Activated T-helper 1 cell treated with anti-CD3 and anti-CD28 coated beads, Interleukin-12 subunit alpha, Interleukin-12 subunit beta, Interleukin-2, Interleukin-4 antibody, amounts not matched to agents 30 ng/mL and 10 ng/mL and 1 ng/mL, durations not matched to agents 14 hours and 24 hours and 36 hours (primary cell): ENCODE data around the gene YWHAG. TPM values are rescaled to one million over a fixed set of nuclear protein-coding genes. Genes with fewer than 3 reads are reported as not detected.
"Not testable (repeated sequence)": the region's sequence is repeated elsewhere in the genome, so short reads cannot be mapped to it uniquely, and the experiment has no call there.

ENCODE experiments used
- DNase-seq: peaks from one replicate; pipeline ENCODE4 v3.0.0; 2021; ENCODE audit warnings: low spot score
- H3K27ac Mint-ChIP-seq: one replicate; pipeline ENCODE4 v1.8.0; 2021; ENCODE audit warnings: mild to moderate bottlenecking, mixed read lengths
- H3K27me3 Mint-ChIP-seq: one replicate; pipeline ENCODE4 v1.8.0; 2022; ENCODE audit warnings: mild to moderate bottlenecking, moderate library complexity, mixed read lengths; ENCODE audit not compliant: insufficient read depth
- H3K36me3 Mint-ChIP-seq: one replicate; pipeline ENCODE4 v1.8.0; 2021; ENCODE audit warnings: low read depth, mixed read lengths
- H3K4me1 Mint-ChIP-seq: one replicate; pipeline ENCODE4 v1.8.0; 2021; ENCODE audit warnings: low read depth, mixed read lengths
- H3K4me3 Mint-ChIP-seq: one replicate; pipeline ENCODE4 v1.8.0; 2021; ENCODE audit warnings: mild to moderate bottlenecking, moderate library complexity, mixed read lengths
- H3K9me3 Mint-ChIP-seq: one replicate; pipeline ENCODE4 v1.8.0; 2021; ENCODE audit warnings: mixed read lengths
- intact Hi-C: fragments of 100-400 bp; cut with micrococcal nuclease; formaldehyde crosslinking; loops from one replicate; pipeline ENCODE4 v1.15.1; 2024
- total RNA-seq: library from RNA; stranded (reverse); gene quantifications from 2 replicates; pipeline ENCODE4 v1.2.3, GENCODE V29; 2022

YWHAG gene
- 165 and 167 TPM in 2 replicates for total RNA-seq

GRCh38 chr7:76358481-76359110 is at the start of gene YWHAG:
YWHAG (minus strand) TSS chr7:76358991; CDS start chr7:76358808, 183 bp downstream.
- H3K9me3 Mint-ChIP-seq = no peaks in the 10 kb centered on the region
- H3K4me3 Mint-ChIP-seq = peak within 1 kb of the TSS; percentile 96
- DNase-seq = peak; percentile 82
- intact Hi-C loops = loop anchor here (1.0 to 10.0 kb wide), 7 partner anchors 35 to 1178 kb away; partner anchors contain the start of gene PTPN12
- peak within 1 kb of the TSS; percentile 96 for H3K27ac Mint-ChIP-seq
- no peaks in the 10 kb centered on the region for H3K27me3 Mint-ChIP-seq
- peaks cover 42% of the 10 kb centered on the region for H3K4me1 Mint-ChIP-seq
- H3K36me3 Mint-ChIP-seq = peaks cover 32% of the 10 kb centered on the region

- intact Hi-C loops = no loop called here
Measured at GRCh38 chr7:76408121-76408560, 49.4 kb upstream of the YWHAG start.

GRCh38 chr7:76407718-76408117 is 48.9 kb upstream of the YWHAG start:
- Mint-ChIP-seq H3K4me1 (peaks cover 7% of the 10 kb centered on the region), H3K4me3 (no peak overlapping the region), H3K36me3 (no peaks in the 10 kb centered on the region), H3K27ac (no peak overlapping the region), H3K9me3 (no peaks in the 10 kb centered on the region), H3K27me3 (peaks cover 4% of the 10 kb centered on the region)
- intact Hi-C loops = no loop called here
- no peak for DNase-seq

More at GRCh38 chr7:76408121-76408560, 49.4 kb upstream of the YWHAG start:
- DNase-seq = no peak
- Mint-ChIP-seq H3K9me3 (no peaks in the 10 kb centered on the region), H3K4me3 (no peak overlapping the region), H3K27me3 (peaks cover 4% of the 10 kb centered on the region), H3K4me1 (peaks cover 7% of the 10 kb centered on the region), H3K36me3 (no peaks in the 10 kb centered on the region), H3K27ac (no peak overlapping the region)

- Mint-ChIP-seq H3K27me3 (peaks cover 2% of the 10 kb centered on the region), H3K9me3 (no peaks in the 10 kb centered on the region), H3K36me3 (no peaks in the 10 kb centered on the region), H3K4me1 (peaks cover 7% of the 10 kb centered on the region), H3K4me3 (no peak overlapping the region), H3K27ac (no peak overlapping the region)
- no peak for DNase-seq
- intact Hi-C loops = no loop called here
Measured at GRCh38 chr7:76405738-76406137, 46.9 kb upstream of the YWHAG start.

- no peaks in the 10 kb centered on the region for H3K36me3 Mint-ChIP-seq
- H3K9me3 Mint-ChIP-seq = no peaks in the 10 kb centered on the region
- intact Hi-C loops = no loop called here
- H3K4me3 Mint-ChIP-seq = no peak overlapping the region
- peaks cover 7% of the 10 kb centered on the region for H3K4me1 Mint-ChIP-seq
- DNase-seq = no peak
- H3K27me3 Mint-ChIP-seq = no peaks in the 10 kb centered on the region
- H3K27ac Mint-ChIP-seq = no peak overlapping the region
Measured at GRCh38 chr7:76403780-76404494, 45.1 kb upstream of the YWHAG start.

GRCh38 chr7:76403097-76403496 is 44.3 kb upstream of the YWHAG start:
- H3K4me3 Mint-ChIP-seq, intact Hi-C loops, DNase-seq, H3K4me1 Mint-ChIP-seq, H3K9me3 Mint-ChIP-seq, H3K27ac Mint-ChIP-seq, H3K27me3 Mint-ChIP-seq, H3K36me3 Mint-ChIP-seq: not testable (repeated sequence)

GRCh38 chr7:76400248-76400647 is 41.5 kb upstream of the YWHAG start:
- Mint-ChIP-seq H3K4me1 (peaks cover 22% of the 10 kb centered on the region), H3K9me3 (no peaks in the 10 kb centered on the region), H3K27ac (no peak overlapping the region), H3K27me3 (peaks cover 2% of the 10 kb centered on the region), H3K4me3 (no peak overlapping the region), H3K36me3 (no peaks in the 10 kb centered on the region)
- DNase-seq = no peak
- intact Hi-C loops = no loop called here

GRCh38 chr7:76397409-76398183 is 38.8 kb upstream of the YWHAG start:
- Mint-ChIP-seq H3K9me3 (no peaks in the 10 kb centered on the region), H3K4me1 (peaks cover 20% of the 10 kb centered on the region), H3K27me3 (peaks cover 2% of the 10 kb centered on the region), H3K27ac (peak overlapping the region; percentile 81), H3K4me3 (peak overlapping the region; percentile 87), H3K36me3 (no peaks in the 10 kb centered on the region)
- intact Hi-C loops = loop anchor here (1.0 kb wide), 2 partner anchors 38 to 79 kb away; no protein-coding TSS in a partner anchor
- peak; percentile 71 for DNase-seq

GRCh38 chr7:76396864-76397263 is 38.1 kb upstream of the YWHAG start:
- H3K27ac Mint-ChIP-seq = no peak overlapping the region
- intact Hi-C loops = loop anchor here (1.0 kb wide), 2 partner anchors 38 to 79 kb away; no protein-coding TSS in a partner anchor

GRCh38 chr7:76395965-76396726 is 37.4 kb upstream of the YWHAG start:
- DNase-seq = no peak
- Mint-ChIP-seq H3K4me1 (peaks cover 22% of the 10 kb centered on the region), H3K27ac (no peak overlapping the region), H3K4me3 (peak overlapping the region; percentile 2), H3K27me3 (peaks cover 2% of the 10 kb centered on the region), H3K36me3 (no peaks in the 10 kb centered on the region), H3K9me3 (no peaks in the 10 kb centered on the region)
- intact Hi-C loops = no loop called here

More at GRCh38 chr7:76396864-76397263, 38.1 kb upstream of the YWHAG start:
- Mint-ChIP-seq H3K27me3 (peaks cover 2% of the 10 kb centered on the region), H3K4me1 (peaks cover 22% of the 10 kb centered on the region), H3K9me3 (no peaks in the 10 kb centered on the region), H3K36me3 (no peaks in the 10 kb centered on the region), H3K4me3 (peak overlapping the region; percentile 87)
- DNase-seq = no peak

- H3K27me3 Mint-ChIP-seq, H3K27ac Mint-ChIP-seq, H3K36me3 Mint-ChIP-seq, H3K9me3 Mint-ChIP-seq, intact Hi-C loops, DNase-seq, H3K4me3 Mint-ChIP-seq: not testable (repeated sequence)
- H3K4me1 Mint-ChIP-seq = peaks cover 22% of the 10 kb centered on the region
Measured at GRCh38 chr7:76395605-76395964, 36.8 kb upstream of the YWHAG start.

GRCh38 chr7:76394957-76395356 is 36.2 kb upstream of the YWHAG start:
- Mint-ChIP-seq H3K4me1 (peaks cover 22% of the 10 kb centered on the region), H3K4me3 (peak overlapping the region; percentile 30)

More at GRCh38 chr7:76394957-76395356, 36.2 kb upstream of the YWHAG start:
- intact Hi-C loops = no loop called here
- Mint-ChIP-seq H3K27me3 (peaks cover 2% of the 10 kb centered on the region), H3K27ac (no peak overlapping the region), H3K36me3 (no peaks in the 10 kb centered on the region), H3K9me3 (no peaks in the 10 kb centered on the region)
- DNase-seq = no peak
